Endothelial cell (in vitro differentiated cells): ENCODE results near the gene ST7. TPM values are rescaled to one million over a fixed set of nuclear protein-coding genes. Genes with fewer than 3 reads are reported as not detected.
"Not testable (repeated sequence)": the region's sequence is repeated elsewhere in the genome, so short reads cannot be mapped to it uniquely, and the experiment has no call there.

Source experiments
- DNase-seq: peaks from one replicate; pipeline ENCODE4 v3.0.0; 2021; ENCODE audit warnings: low spot score
- H3K27ac Mint-ChIP-seq: one replicate; pipeline ENCODE4 v1.8.0; 2021; ENCODE audit warnings: mixed read lengths, inconsistent platforms; ENCODE audit not compliant: unreplicated experiment
- H3K27me3 Mint-ChIP-seq: one replicate; pipeline ENCODE4 v1.8.0; 2021; ENCODE audit warnings: mild to moderate bottlenecking, moderate library complexity, mixed read lengths, inconsistent platforms; ENCODE audit not compliant: unreplicated experiment
- H3K36me3 Mint-ChIP-seq: one replicate; pipeline ENCODE4 v1.8.0; 2021; ENCODE audit warnings: mild to moderate bottlenecking, low read depth, mixed read lengths, inconsistent platforms; ENCODE audit not compliant: unreplicated experiment
- H3K4me1 Mint-ChIP-seq: one replicate; pipeline ENCODE4 v1.8.0; 2021; ENCODE audit warnings: mild to moderate bottlenecking, mixed read lengths, inconsistent platforms; ENCODE audit not compliant: unreplicated experiment
- H3K4me3 Mint-ChIP-seq: one replicate; pipeline ENCODE4 v1.8.0; 2021; ENCODE audit warnings: mild to moderate bottlenecking, mixed read lengths, inconsistent platforms; ENCODE audit not compliant: unreplicated experiment
- H3K9me3 Mint-ChIP-seq: one replicate; pipeline ENCODE4 v1.8.0; 2021; ENCODE audit warnings: mixed read lengths, inconsistent platforms; ENCODE audit not compliant: unreplicated experiment
- CTCF ChIP-seq: fragments of 200-600 bp; sonication (generic); IDR thresholded peaks from one replicate; pipeline ENCODE4 v1.5.0; 2021; ENCODE audit warnings: antibody characterized with exemption; ENCODE audit not compliant: unreplicated experiment
- total RNA-seq: library from RNA; stranded (reverse); fragmentation: NEBNext Ultra II Directional; extraction: Animal tissue kit (Norgen Biotek cat#: 25700); gene quantifications from one replicate; pipeline ENCODE4 v1.2.1, GENCODE V29; 2021; ENCODE audit not compliant: unreplicated experiment

The ST7 gene
- total RNA-seq, 1 donor from 2014 or later, result 44.1 TPM

- TF ChIP-seq CTCF, result no peak
- H3K27me3 Mint-ChIP-seq, result peaks cover 6% of the 10 kb centered on the region
- H3K27ac Mint-ChIP-seq, result peak overlapping the region; percentile 7
- DNase-seq, result no peak
- no peaks in the 10 kb centered on the region for H3K9me3 Mint-ChIP-seq
- H3K4me3 Mint-ChIP-seq, result no peak overlapping the region
- H3K36me3 Mint-ChIP-seq, result peaks cover 8% of the 10 kb centered on the region
- H3K4me1 Mint-ChIP-seq, result peaks cover 62% of the 10 kb centered on the region
Measured at GRCh38 chr7:117114272-117114671, 161.0 kb downstream of the ST7 start.

- Mint-ChIP-seq H3K27me3 (peaks cover 5% of the 10 kb centered on the region), H3K4me3 (no peak overlapping the region), H3K27ac (no peak overlapping the region), H3K36me3 (peaks cover 13% of the 10 kb centered on the region), H3K9me3 (no peaks in the 10 kb centered on the region), H3K4me1 (peaks cover 61% of the 10 kb centered on the region)
- no peak for TF ChIP-seq CTCF
- DNase-seq, result no peak
Measured at GRCh38 chr7:117116211-117116610, 162.9 kb downstream of the ST7 start.

- DNase-seq, result no peak
- Mint-ChIP-seq H3K36me3 (peaks cover 13% of the 10 kb centered on the region), H3K4me3 (no peak overlapping the region), H3K4me1 (peaks cover 67% of the 10 kb centered on the region), H3K9me3 (no peaks in the 10 kb centered on the region), H3K27ac (peak overlapping the region; percentile 43), H3K27me3 (peaks cover 9% of the 10 kb centered on the region)
- TF ChIP-seq CTCF, result no peak
Measured at GRCh38 chr7:117117172-117117571, 163.9 kb downstream of the ST7 start.

- Mint-ChIP-seq H3K36me3 (peaks cover 13% of the 10 kb centered on the region), H3K9me3 (no peaks in the 10 kb centered on the region), H3K27me3 (peaks cover 9% of the 10 kb centered on the region), H3K4me3 (peak overlapping the region; percentile 58), H3K27ac (peak overlapping the region; percentile 98), H3K4me1 (peaks cover 60% of the 10 kb centered on the region)
- peak; percentile 46 for DNase-seq
- no peak for TF ChIP-seq CTCF
Measured at GRCh38 chr7:117118579-117119180, 165.4 kb downstream of the ST7 start.

GRCh38 chr7:117119192-117119924 is 166.1 kb downstream of the ST7 start:
- H3K27ac Mint-ChIP-seq, result peak overlapping the region; percentile 98
- H3K4me1 Mint-ChIP-seq, result peaks cover 57% of the 10 kb centered on the region
- peak; percentile 91 for DNase-seq
- H3K36me3 Mint-ChIP-seq, result peaks cover 13% of the 10 kb centered on the region
- peak; percentile 93 for TF ChIP-seq CTCF
- no peak overlapping the region for H3K4me3 Mint-ChIP-seq
- H3K9me3 Mint-ChIP-seq, result no peaks in the 10 kb centered on the region
- H3K27me3 Mint-ChIP-seq, result peaks cover 9% of the 10 kb centered on the region

- DNase-seq, H3K36me3 Mint-ChIP-seq, H3K9me3 Mint-ChIP-seq, H3K4me3 Mint-ChIP-seq, H3K27me3 Mint-ChIP-seq: not testable (repeated sequence)
- Mint-ChIP-seq H3K4me1 (peaks cover 56% of the 10 kb centered on the region), H3K27ac (peak overlapping the region; percentile 28)
Measured at GRCh38 chr7:117120321-117120720, 167.0 kb downstream of the ST7 start.

- H3K9me3 Mint-ChIP-seq, H3K27ac Mint-ChIP-seq, H3K4me3 Mint-ChIP-seq, DNase-seq, H3K36me3 Mint-ChIP-seq, H3K27me3 Mint-ChIP-seq: not testable (repeated sequence)
- H3K4me1 Mint-ChIP-seq, result peaks cover 50% of the 10 kb centered on the region
Measured at GRCh38 chr7:117122036-117122435, 168.7 kb downstream of the ST7 start.
